HG03108 (cell line): ENCODE measurements around the gene TBL1X.

Source experiments
- ATAC-seq: cut with Tn5 transposase; IDR thresholded peaks from one replicate; pipeline ENCODE4 v1.9.1; 2021; ENCODE audit warnings: moderate library complexity; ENCODE audit not compliant: unreplicated experiment

Gene TBL1X

GRCh38 chrX:9578083-9578779, 113.4 kb downstream of the TBL1X start:
- no peak for ATAC-seq

GRCh38 chrX:9581771-9582385, 117.0 kb downstream of the TBL1X start:
- ATAC-seq = no peak

- ATAC-seq = no peak
Measured at GRCh38 chrX:9582956-9583355, 118.1 kb downstream of the TBL1X start.

DNA sequence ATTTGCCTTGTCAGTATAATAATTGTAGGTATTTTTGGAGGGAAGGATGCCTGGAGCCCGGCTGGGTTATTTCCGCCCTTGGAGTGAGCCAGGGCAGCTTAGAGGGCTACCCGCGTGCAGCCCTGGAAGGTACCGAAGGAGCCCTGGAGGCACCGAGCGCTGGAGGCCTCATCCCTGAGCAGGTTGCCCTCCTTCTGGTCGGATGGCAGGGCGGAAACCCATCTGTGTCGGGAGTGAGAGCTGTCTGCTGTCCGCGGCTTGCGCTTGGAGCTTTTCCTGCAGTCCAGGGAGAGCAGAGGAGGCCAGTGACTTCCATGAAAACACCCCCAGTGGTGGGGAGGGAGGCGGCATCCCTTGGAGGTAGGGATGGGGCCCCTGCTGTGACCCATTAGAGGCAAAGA, 122.1 kb downstream of the TBL1X start:
- ATAC-seq = no peak

DNA sequence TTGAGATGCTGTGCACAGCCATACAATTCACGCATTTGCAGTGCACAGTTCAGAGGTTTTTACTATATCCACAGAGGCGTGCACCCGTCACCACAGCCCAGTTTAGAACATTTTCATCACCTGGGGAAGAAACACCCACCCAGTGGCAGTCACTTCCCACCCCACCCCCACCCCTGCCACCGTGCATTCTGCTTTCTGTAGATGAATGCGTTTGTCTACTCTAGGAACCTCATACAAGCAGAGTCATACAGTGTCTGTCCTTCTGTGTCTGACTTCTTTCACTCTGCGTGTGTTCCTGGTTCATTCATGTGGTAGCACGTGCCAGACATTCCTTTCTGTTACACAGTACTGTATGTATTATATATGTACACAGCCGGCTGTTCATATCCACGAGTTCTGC, 122.8 kb downstream of the TBL1X start:
- ATAC-seq = no peak

- ATAC-seq = no peak
Measured at GRCh38 chrX:9591496-9591895, 126.6 kb downstream of the TBL1X start.

- ATAC-seq = no peak
Measured at GRCh38 chrX:9593756-9594155, 128.9 kb downstream of the TBL1X start.

DNA sequence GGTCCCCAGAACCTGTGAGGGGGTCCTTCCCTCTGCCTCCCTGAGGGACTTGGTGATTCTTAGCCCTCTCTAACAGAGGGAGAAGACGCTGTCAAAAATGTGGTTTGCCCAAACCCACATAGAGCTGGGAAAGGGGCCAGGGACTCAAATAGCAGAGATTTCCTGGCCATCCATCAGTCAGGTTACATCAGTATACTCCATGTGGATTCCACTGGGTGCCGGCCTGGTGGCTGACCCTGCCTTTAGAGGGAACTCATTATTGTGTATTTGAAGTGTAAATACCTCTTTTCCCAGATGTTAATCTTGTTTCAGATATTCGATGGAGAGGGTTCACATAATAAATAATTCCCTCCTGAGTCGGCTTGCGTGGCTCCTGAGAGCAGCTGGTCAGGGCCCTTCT, 130.3 kb downstream of the TBL1X start:
- ATAC-seq = no peak

DNA sequence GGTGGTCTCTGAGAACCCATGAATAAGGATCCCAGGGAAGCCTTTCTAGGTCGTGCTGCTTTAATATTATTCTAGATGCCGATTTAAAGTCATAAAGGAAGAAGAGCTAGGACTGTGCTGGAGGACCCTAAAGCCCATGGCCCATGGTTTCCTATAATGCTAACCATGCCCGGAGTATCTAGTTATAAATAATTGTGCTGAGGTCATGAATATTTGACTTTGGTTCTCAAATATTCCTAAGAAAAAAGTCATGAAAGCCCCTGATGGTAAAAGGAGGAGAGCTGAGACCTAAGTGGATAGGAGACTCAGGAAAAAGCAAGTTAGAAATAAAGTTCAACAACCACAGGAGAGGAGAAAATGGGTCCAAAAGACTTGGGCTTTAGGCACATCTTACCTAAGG, 132.0 kb downstream of the TBL1X start:
- ATAC-seq = no peak

DNA sequence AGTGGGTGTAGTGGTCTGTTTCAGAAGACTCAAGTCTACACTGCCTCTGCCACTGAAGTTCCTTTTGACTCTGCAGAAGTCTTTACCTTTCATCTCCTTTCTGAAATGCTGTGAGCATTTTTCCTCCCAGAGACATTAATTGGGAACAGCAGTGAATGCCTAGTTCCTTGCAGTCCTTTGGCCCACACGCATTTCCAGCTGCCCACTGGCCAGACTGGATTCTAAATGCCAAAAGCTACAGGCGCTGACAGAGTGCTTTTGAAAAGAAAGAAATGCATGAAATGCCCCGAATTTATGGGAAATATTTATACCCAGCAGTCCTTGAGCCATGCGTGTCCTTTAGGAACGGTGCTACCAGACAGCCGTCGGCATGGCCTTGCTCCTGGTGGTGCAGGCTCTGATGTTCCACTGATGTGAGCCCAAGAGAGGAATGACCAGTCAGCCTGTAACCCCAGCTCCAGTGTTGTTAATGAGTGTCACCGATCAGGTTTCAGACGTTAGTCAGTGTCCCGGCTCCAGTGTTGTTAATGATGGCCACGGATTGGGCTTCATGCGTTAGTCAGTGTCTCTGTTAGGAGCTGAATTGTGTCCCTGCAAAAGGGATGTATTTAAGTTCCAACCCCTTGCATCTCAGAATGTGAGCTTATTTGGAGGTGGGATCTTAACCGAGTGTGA, 132.6 kb downstream of the TBL1X start:
- no peak for ATAC-seq

GRCh38 chrX:9598344-9598743, 133.5 kb downstream of the TBL1X start:
- no peak for ATAC-seq

DNA sequence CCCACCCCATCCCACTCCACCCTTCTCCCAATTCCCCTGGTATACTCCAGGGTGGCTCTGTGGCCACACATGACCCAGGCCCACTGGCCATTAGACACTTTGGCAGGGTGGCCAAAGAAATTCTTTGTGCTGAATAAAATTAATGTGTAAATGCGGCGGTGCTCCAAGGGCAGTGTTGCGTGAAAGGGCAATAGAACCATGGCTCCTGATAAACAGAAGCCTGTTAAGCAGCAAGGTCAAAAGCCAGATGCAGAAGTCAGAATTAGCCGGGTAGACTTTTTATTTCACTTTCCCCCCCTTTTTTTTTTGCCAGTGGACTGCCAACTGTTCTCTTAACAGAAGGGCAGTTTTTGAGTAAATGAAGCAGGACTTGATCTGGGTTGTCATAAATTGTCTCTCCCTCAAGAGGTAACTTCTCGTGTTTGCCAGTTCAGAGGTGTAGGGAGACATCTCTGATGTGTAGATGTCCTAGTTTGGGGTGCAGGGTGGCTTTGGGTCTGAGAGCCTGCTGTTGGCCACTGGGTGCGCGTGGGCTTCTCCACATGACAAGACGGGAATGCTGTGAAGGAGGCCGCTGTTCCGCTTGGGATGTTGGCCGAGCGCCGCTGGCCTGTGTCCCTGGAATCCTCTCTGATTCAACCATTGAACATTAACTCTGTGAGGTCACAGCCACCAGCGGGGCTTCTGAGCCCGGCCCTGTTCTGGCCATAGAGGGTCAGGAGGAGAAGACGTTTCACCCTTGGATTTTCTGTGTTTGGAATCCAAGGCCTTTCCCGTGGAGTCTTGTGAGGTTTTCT, 139.5 kb downstream of the TBL1X start:
- ATAC-seq = no peak

- no peak for ATAC-seq
Measured at GRCh38 chrX:9604908-9605306, 140.0 kb downstream of the TBL1X start.

GRCh38 chrX:9605484-9605883, 140.6 kb downstream of the TBL1X start:
- no peak for ATAC-seq

DNA sequence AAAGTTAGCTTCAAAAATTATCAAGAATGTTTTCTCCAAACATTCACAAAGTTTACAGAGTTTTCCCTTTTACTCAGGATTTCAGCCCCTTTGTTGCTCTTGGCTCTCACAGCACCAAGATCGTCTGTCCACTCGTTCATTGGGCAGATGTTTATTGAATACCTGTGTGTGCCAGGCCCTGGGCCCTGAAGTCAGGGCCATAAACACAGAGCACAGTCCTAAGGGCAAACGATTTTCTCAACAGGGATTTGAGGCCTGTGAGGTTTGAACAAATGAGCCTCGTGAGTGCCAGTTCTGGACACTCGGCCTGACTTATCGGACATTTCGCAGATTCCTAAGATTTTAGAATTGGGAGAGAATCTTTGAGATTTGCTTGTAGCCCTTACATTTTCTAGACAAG, 142.1 kb downstream of the TBL1X start:
- ATAC-seq = no peak

GRCh38 chrX:9609499-9609898, 144.6 kb downstream of the TBL1X start:
- no peak for ATAC-seq

DNA sequence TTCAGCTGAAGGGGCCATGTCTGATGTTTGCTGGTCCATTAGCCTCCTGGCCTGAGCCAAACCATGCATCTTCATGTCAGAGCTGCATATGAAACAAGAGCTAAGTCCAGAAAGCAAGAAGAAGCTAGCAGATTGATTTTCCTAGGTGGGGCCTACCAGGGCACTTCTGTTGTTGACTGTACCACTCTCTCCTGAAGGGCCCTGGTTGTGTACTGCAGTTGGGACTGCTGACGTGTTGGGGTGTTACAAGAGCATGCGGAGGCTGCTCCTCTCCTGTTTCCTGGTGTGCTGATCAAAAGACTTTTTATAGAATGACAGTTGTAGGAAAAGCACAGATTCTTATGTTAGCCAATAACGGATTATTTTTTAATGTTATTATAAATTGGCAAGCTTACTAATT, 145.1 kb downstream of the TBL1X start:
- no peak for ATAC-seq

- ATAC-seq = no peak
Measured at GRCh38 chrX:9610771-9611392, 146.0 kb downstream of the TBL1X start.

GRCh38 chrX:9611436-9612145, 146.7 kb downstream of the TBL1X start:
- no peak for ATAC-seq

DNA sequence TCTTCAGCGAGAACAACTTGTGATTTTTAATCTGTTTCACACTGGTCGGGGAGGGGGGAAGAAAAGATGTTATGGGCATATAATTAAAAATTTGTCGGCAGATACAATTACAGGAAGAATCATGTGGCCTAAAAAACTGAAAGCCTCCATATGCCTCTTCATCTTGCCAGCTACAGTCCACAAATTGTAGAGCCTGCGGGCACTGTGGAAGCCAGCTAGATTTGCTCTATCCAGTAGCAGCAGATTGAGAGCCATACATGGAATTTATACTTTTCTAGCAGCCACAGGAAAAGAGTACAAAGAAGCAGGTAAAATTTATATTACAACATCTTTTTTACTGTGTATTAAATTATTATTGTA, 147.3 kb downstream of the TBL1X start:
- ATAC-seq = no peak

GRCh38 chrX:9614016-9614415, 149.2 kb downstream of the TBL1X start:
- no peak for ATAC-seq
